MM.1S (cell line): Measurements from ENCODE around the gene SLC2A13.

Source experiments
- DNase-seq: peaks from one replicate; pipeline ENCODE4 v3.0.0-alpha.2; 2015
- H2AFZ ChIP-seq: fragments of 300-600 bp; sonication (generic); 2 replicates; pipeline ENCODE4 v1.6.0; 2016; ENCODE audit warnings: antibody characterized with exemption, low read length
- H3F3A ChIP-seq: fragments of 300-600 bp; sonication (generic); 2 replicates; pipeline ENCODE4 v1.6.1; 2016; ENCODE audit warnings: mild to moderate bottlenecking, antibody characterized with exemption, low read length, moderate library complexity, mixed read lengths; ENCODE audit not compliant: insufficient read depth
- H3K27ac ChIP-seq: fragments of 300-600 bp; sonication (generic); 2 replicates; pipeline ENCODE4 v1.5.1; 2016; ENCODE audit warnings: mild to moderate bottlenecking, low read length
- H3K27me3 ChIP-seq: fragments of 300-600 bp; sonication (generic); replicated peaks from 2 replicates; pipeline ENCODE4 v1.6.0; 2016; ENCODE audit warnings: low read length; ENCODE audit not compliant: insufficient read depth
- H3K36me3 ChIP-seq: fragments of 300-600 bp; sonication (generic); replicated peaks from 2 replicates; pipeline ENCODE4 v1.6.1; 2016; ENCODE audit warnings: mild to moderate bottlenecking, low read length, mixed read lengths; ENCODE audit not compliant: insufficient read depth
- H3K4me1 ChIP-seq: fragments of 300-600 bp; sonication (generic); 2 replicates; pipeline ENCODE4 v1.6.1; 2016; ENCODE audit warnings: low read length, mixed read lengths
- H3K4me2 ChIP-seq: fragments of 300-600 bp; sonication (generic); 2 replicates; pipeline ENCODE4 v1.6.0; 2016; ENCODE audit warnings: low read depth, low read length
- H3K4me3 ChIP-seq: fragments of 300-600 bp; sonication (generic); 2 replicates; pipeline ENCODE4 v1.5.1; 2016; ENCODE audit warnings: low read length, mixed read lengths
- H3K79me2 ChIP-seq: fragments of 300-600 bp; sonication (generic); 2 replicates; pipeline ENCODE4 v1.6.1; 2016; ENCODE audit warnings: mixed run types, low read length, mixed read lengths
- H3K9ac ChIP-seq: fragments of 300-600 bp; sonication (generic); 2 replicates; pipeline ENCODE4 v1.6.1; 2016; ENCODE audit warnings: low read length, mixed read lengths
- H3K9me2 ChIP-seq: fragments of 300-600 bp; sonication (generic); replicated peaks from 2 replicates; pipeline ENCODE4 v1.6.1; 2016; ENCODE audit warnings: mild to moderate bottlenecking, low read length, mixed read lengths; ENCODE audit not compliant: insufficient read depth
- H3K9me3 ChIP-seq: fragments of 300-600 bp; sonication (generic); replicated peaks from 2 replicates; pipeline ENCODE4 v1.6.1; 2016; ENCODE audit warnings: mild to moderate bottlenecking, low read length, mixed read lengths; ENCODE audit not compliant: insufficient read depth
- H4K20me1 ChIP-seq: fragments of 300-600 bp; sonication (generic); 2 replicates; pipeline ENCODE4 v1.6.1; 2016; ENCODE audit warnings: mild to moderate bottlenecking, low read length, moderate library complexity, mixed read lengths; ENCODE audit not compliant: insufficient read depth
- EZH2 ChIP-seq: fragments of 300-600 bp; sonication (generic); optimal IDR thresholded peaks from 2 replicates; pipeline ENCODE3; 2017; ENCODE audit warnings: low read depth, mild to moderate bottlenecking, antibody characterized with exemption, low read length, mixed read lengths
- EZH2phosphoT487 ChIP-seq: fragments of 300-600 bp; sonication (generic); IDR thresholded peaks from 2 replicates; pipeline ENCODE4 v1.6.1; 2018; ENCODE audit warnings: antibody characterized with exemption, low read length
- TF ChIP-seq, protein P1 (sequence below): fragments of 300-600 bp; sonication (generic); IDR thresholded peaks from 2 replicates; pipeline ENCODE4 v1.5.1; 2016; ENCODE audit warnings: antibody characterized with exemption, low read length, mixed read lengths

Gene SLC2A13

DNA sequence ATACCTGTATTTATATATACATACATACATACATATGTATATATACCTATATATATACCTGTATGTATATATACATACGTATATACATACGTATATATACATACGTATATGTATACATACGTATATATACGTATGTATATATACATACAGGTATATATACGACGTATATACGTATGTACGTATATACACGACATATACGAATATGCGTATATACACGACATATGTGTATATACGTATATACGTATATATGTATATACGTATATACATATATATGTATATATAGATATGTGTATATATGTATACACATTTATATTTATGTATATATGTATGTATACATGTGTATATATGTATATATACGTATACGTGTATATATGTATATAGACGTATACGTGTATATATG, 393.5 kb downstream of the SLC2A13 start:
- Histone ChIP-seq H3K9me3 (no peaks in the 10 kb centered on the region), H3K4me2 (no peak overlapping the region), H3K79me2 (no peaks in the 10 kb centered on the region), H3F3A (no peaks in the 10 kb centered on the region), H2AFZ (no peak overlapping the region), H4K20me1 (no peaks in the 10 kb centered on the region), H3K9ac (no peak overlapping the region), H3K4me1 (no peaks in the 10 kb centered on the region), H3K9me2 (no peaks in the 10 kb centered on the region), H3K27ac (no peak overlapping the region), H3K27me3 (no peaks in the 10 kb centered on the region), H3K4me3 (no peak overlapping the region), H3K36me3 (no peaks in the 10 kb centered on the region)
- TF ChIP-seq, protein P1, sequence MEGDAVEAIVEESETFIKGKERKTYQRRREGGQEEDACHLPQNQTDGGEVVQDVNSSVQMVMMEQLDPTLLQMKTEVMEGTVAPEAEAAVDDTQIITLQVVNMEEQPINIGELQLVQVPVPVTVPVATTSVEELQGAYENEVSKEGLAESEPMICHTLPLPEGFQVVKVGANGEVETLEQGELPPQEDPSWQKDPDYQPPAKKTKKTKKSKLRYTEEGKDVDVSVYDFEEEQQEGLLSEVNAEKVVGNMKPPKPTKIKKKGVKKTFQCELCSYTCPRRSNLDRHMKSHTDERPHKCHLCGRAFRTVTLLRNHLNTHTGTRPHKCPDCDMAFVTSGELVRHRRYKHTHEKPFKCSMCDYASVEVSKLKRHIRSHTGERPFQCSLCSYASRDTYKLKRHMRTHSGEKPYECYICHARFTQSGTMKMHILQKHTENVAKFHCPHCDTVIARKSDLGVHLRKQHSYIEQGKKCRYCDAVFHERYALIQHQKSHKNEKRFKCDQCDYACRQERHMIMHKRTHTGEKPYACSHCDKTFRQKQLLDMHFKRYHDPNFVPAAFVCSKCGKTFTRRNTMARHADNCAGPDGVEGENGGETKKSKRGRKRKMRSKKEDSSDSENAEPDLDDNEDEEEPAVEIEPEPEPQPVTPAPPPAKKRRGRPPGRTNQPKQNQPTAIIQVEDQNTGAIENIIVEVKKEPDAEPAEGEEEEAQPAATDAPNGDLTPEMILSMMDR = no peak
- no peak for TF ChIP-seq EZH2
- TF ChIP-seq EZH2phosphoT487 = no peak
- DNase-seq = no peak
